ENCODE measurements around the gene PAN3. TPM values are rescaled to one million over a fixed set of nuclear protein-coding genes. Genes with fewer than 3 reads are reported as not detected.
A peak's percentile ranks its signal among the peaks of the same experiment; 100 is the strongest.

PAN3 gene
- total RNA-seq, 1 experiment from 2014 or later: 48.5 TPM

DNA sequence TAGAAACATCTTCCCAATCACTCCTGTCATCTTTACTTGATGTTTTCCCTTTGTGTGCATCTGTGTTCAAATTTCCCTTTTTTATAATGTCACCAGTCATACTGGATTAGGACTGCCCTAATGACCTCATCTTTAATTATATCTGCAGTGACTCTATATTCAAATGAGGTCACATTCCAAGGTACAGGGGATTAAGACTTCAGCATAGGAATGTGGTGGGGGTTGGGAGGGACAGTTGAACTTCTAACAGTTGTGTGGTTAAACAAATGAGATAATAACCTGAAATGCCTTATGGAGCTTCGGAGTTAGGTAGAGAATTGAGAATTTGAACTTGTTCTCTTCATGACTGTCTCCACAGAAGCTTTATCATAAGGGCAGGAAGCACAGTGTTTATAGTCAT, 23.0 kb downstream of the PAN3 start:
- H3K4me1 ChIP-seq (ENCODE audit: insufficient read depth, low read length): peaks cover 5% of the 10 kb centered on the region; the same call in 1 of the 2 replicates
- H2BK12ac ChIP-seq (ENCODE audit: insufficient read length, low read depth, low read length): no peak overlapping the region
- no peak overlapping the region for H3K23ac ChIP-seq (ENCODE audit: insufficient read length, low read depth, low read length)
- no peak overlapping the region for H2BK20ac ChIP-seq (ENCODE audit: low read depth, low read length, poor library complexity, severe bottlenecking)
- H3K27me3 ChIP-seq (ENCODE audit: insufficient read depth, low read length): no peaks in the 10 kb centered on the region
- H2BK5ac ChIP-seq (ENCODE audit: insufficient read length, low read length): no peak overlapping the region
- no peak overlapping the region for H3T11ph ChIP-seq (ENCODE audit: low read length)
- H4K91ac ChIP-seq (ENCODE audit: insufficient read length, low read depth, low read length): no peak overlapping the region
- H3K27me3 Mint-ChIP-seq (ENCODE audit: low read depth): no peaks in the 10 kb centered on the region
- H2AK5ac ChIP-seq (ENCODE audit: insufficient read length, low read length): no peak overlapping the region
- H3K79me1 ChIP-seq (ENCODE audit: insufficient read depth, low read depth, low read length, poor library complexity, severe bottlenecking): peaks cover 6% of the 10 kb centered on the region
- H3K18ac ChIP-seq (ENCODE audit: insufficient read length, low read depth, low read length): no peak overlapping the region
- DNase-seq: peak; percentile 38
- peaks cover 43 to 44% of the 10 kb centered on the region in 2 experiments for H3K4me1 Mint-ChIP-seq
- H2AFZ ChIP-seq (ENCODE audit: low read length): no peak overlapping the region
- H3K27ac ChIP-seq (ENCODE audit: insufficient read length, low read depth, low read length): no peak overlapping the region
- no peak overlapping the region for H2BK120ac ChIP-seq (ENCODE audit: low read depth, low read length, poor library complexity, severe bottlenecking)
- WGBS (ENCODE audit: extremely low coverage, insufficient read length, low lambda C conversion rate): no CpG with 5 or more reads among the region's 1 CpG
- H3K9ac ChIP-seq (ENCODE audit: extremely low read depth, insufficient read length, low read length): no peak overlapping the region
- peak overlapping the region; percentile 3 for H3K4me2 ChIP-seq (ENCODE audit: insufficient read depth, insufficient read length, low read length)
- H4K8ac ChIP-seq (replicated peaks; ENCODE audit: insufficient read length, low read depth, low read length): no peak overlapping the region
- no peaks in the 10 kb centered on the region for H3K9me3 ChIP-seq (ENCODE audit: control insufficient read depth, low read depth, low read length)
- H4K5ac ChIP-seq (ENCODE audit: insufficient read length, low read depth, low read length): no peak overlapping the region
- no peak overlapping the region for H3K4ac ChIP-seq (ENCODE audit: low read depth, low read length)
- H3K56ac ChIP-seq (ENCODE audit: insufficient read length, low read depth, low read length): no peak overlapping the region
- no peak overlapping the region for H2BK15ac ChIP-seq (ENCODE audit: low read depth, low read length)
- no peaks in the 10 kb centered on the region for H3K23me2 ChIP-seq (ENCODE audit: insufficient read length, low read depth, low read length, poor library complexity, severe bottlenecking)
- H3K14ac ChIP-seq (ENCODE audit: insufficient read depth, low read length): no peak overlapping the region
- no peaks in the 10 kb centered on the region for H4K20me1 ChIP-seq (ENCODE audit: control insufficient read depth, insufficient read depth, insufficient read length)
- peaks cover 17% of the 10 kb centered on the region; the same call in 1 of the 2 replicates for H3K79me2 ChIP-seq (ENCODE audit: insufficient read depth, low read length)
- TF ChIP-seq, protein P1, sequence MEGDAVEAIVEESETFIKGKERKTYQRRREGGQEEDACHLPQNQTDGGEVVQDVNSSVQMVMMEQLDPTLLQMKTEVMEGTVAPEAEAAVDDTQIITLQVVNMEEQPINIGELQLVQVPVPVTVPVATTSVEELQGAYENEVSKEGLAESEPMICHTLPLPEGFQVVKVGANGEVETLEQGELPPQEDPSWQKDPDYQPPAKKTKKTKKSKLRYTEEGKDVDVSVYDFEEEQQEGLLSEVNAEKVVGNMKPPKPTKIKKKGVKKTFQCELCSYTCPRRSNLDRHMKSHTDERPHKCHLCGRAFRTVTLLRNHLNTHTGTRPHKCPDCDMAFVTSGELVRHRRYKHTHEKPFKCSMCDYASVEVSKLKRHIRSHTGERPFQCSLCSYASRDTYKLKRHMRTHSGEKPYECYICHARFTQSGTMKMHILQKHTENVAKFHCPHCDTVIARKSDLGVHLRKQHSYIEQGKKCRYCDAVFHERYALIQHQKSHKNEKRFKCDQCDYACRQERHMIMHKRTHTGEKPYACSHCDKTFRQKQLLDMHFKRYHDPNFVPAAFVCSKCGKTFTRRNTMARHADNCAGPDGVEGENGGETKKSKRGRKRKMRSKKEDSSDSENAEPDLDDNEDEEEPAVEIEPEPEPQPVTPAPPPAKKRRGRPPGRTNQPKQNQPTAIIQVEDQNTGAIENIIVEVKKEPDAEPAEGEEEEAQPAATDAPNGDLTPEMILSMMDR (conservative IDR thresholded peaks at IDR 0.05): no peak
- peaks cover 27 to 36% (median 32%) of the 10 kb centered on the region in 3 experiments for H3K36me3 Mint-ChIP-seq (ENCODE audit: insufficient read depth in 1 of 3, low read depth in 3 of 3)
- H3K4me3 Mint-ChIP-seq: peak overlapping the region; percentile 38 to 50
- H3K27ac Mint-ChIP-seq: peak overlapping the region; percentile 48 to 96 (median 87); a peak in 6 of 7 replicates
- peaks cover 23 to 29% of the 10 kb centered on the region in 2 experiments for H3K9me3 Mint-ChIP-seq
